ENCODE results near the gene PAK2. TPM values are rescaled to one million over a fixed set of nuclear protein-coding genes. Genes with fewer than 3 reads are reported as not detected.
"Not testable (repeated sequence)": the region's sequence is repeated elsewhere in the genome, so short reads cannot be mapped to it uniquely, and the experiment has no call there.

The PAK2 gene
- polyA plus RNA-seq, 1 donor, result 46.6 TPM

GRCh38 chr3:196736670-196737374 lies 2.8 kb upstream of the PAK2 start:
- no peak for DNase-seq

- DNase-seq, result no peak
These were observed 2.0 kb upstream of the PAK2 start for GRCh38 chr3:196737655-196738054.

GRCh38 chr3:196740481-196741248 lies 1.0 kb downstream of the PAK2 start:
- DNase-seq, result peak; percentile 51

GRCh38 chr3:196741249-196741889 lies 1.7 kb downstream of the PAK2 start:
- no peak for DNase-seq

- DNase-seq, result not testable (repeated sequence)
These were observed 3.9 kb downstream of the PAK2 start for GRCh38 chr3:196743569-196743968.

GRCh38 chr3:196749125-196749524 lies 9.5 kb downstream of the PAK2 start:
- no peak for DNase-seq

GRCh38 chr3:196753201-196753600 lies 13.5 kb downstream of the PAK2 start:
- no peak for DNase-seq

- no peak for DNase-seq
These were observed 14.7 kb downstream of the PAK2 start for GRCh38 chr3:196754091-196754981.

- DNase-seq, result no peak
These were observed 17.1 kb downstream of the PAK2 start for GRCh38 chr3:196756732-196757131.

- DNase-seq, result no peak
These were observed 18.5 kb downstream of the PAK2 start for GRCh38 chr3:196757876-196758739.

- DNase-seq, result no peak
These were observed 23.5 kb downstream of the PAK2 start for GRCh38 chr3:196763179-196763578.

GRCh38 chr3:196765454-196765853 lies 25.8 kb downstream of the PAK2 start:
- DNase-seq, result no peak

- DNase-seq, result no peak
These were observed 31.4 kb downstream of the PAK2 start for GRCh38 chr3:196771067-196771466.

- no peak for DNase-seq
These were observed 32.4 kb downstream of the PAK2 start for GRCh38 chr3:196772102-196772501.

- no peak for DNase-seq
These were observed 33.2 kb downstream of the PAK2 start for GRCh38 chr3:196772897-196773296.

GRCh38 chr3:196774191-196774820 lies 34.6 kb downstream of the PAK2 start:
- no peak for DNase-seq

GRCh38 chr3:196774848-196775422 lies 35.3 kb downstream of the PAK2 start:
- no peak for DNase-seq

GRCh38 chr3:196775938-196776337 lies 36.3 kb downstream of the PAK2 start:
- DNase-seq, result no peak

GRCh38 chr3:196777836-196778235 lies 38.2 kb downstream of the PAK2 start:
- no peak for DNase-seq

- no peak for DNase-seq
These were observed 39.1 kb downstream of the PAK2 start for GRCh38 chr3:196778755-196779154.

GRCh38 chr3:196782511-196782910 lies 42.9 kb downstream of the PAK2 start:
- DNase-seq, result no peak

All from hindlimb muscle (tissue), 1 donor.